A549 (cell line): ENCODE data around the gene NCOA1. TPM values are rescaled to one million over a fixed set of nuclear protein-coding genes. Genes with fewer than 3 reads are reported as not detected.

ENCODE experiments used
- ATAC-seq, 2 experiments: fragments of 200-7000 bp in 1 of 2; fragments of >200 bp in 1 of 2; cut with Nextera tagmentation in 1 of 2; cut with Tn5 transposase in 1 of 2; 3 replicates each; pipeline versions ENCODE4 v1.8.0 to v1.9.1; 2018 to 2020; ENCODE audit warnings: mild to moderate bottlenecking in 1 of 2, moderate library complexity in 1 of 2
- CTCF ChIA-PET: fragments of 300-600 bp; sonication (Branson Sonifier 250); formaldehyde crosslinking; extraction: SDS; loops from one replicate; lab custom pipeline; 2021; ENCODE audit warnings: antibody characterized with exemption, inconsistent platforms; lab: Yijun Ruan, JAX
- POLR2A ChIA-PET: fragments of 350-600 bp; formaldehyde crosslinking; extraction: SDS; loops from one replicate; lab custom pipeline; 2021; ENCODE audit warnings: antibody characterized with exemption, inconsistent platforms; lab: Yijun Ruan, JAX
- DNase-seq, 2 experiments: peaks; one replicate each; pipeline versions ENCODE4 v3.0.0 to v3.0.0-alpha.2; 2011 to 2016; ENCODE audit warnings: low read depth in 1 of 2, low spot score in 1 of 2
- FAIRE-seq: peaks from 2 replicates; lab custom pipeline; 2011; peaks lifted over from hg19 to GRCh38; lab: Jason Lieb, UNC
- H3K27ac ChIP-seq, 2 experiments: fragments of >200 bp; sonication (Bioruptor Twin); formaldehyde crosslinking; 3 replicates each; pipeline ENCODE4 v1.5.1; 2016 to 2017
- H3K4me1 ChIP-seq: fragments of >200 bp; sonication (Bioruptor Twin); formaldehyde crosslinking; 3 replicates; pipeline ENCODE4 v1.6.1; 2016
- H3K4me2 ChIP-seq: fragments of >200 bp; sonication (Bioruptor Twin); formaldehyde crosslinking; 3 replicates; pipeline ENCODE4 v1.6.1; 2016
- H3K4me3 ChIP-seq: fragments of >200 bp; sonication (Bioruptor Twin); formaldehyde crosslinking; 3 replicates; pipeline ENCODE4 v1.5.1; 2016
- H3K9me3 ChIP-seq: fragments of >200 bp; sonication (Bioruptor Twin); formaldehyde crosslinking; 3 replicates; pipeline ENCODE4 v1.6.1; 2016
- CBX8 ChIP-seq: fragments of 200-600 bp; sonication (generic); IDR thresholded peaks from 2 replicates; pipeline ENCODE4 v1.6.1; 2016
- EHF ChIP-seq: fragments of 250-450 bp; sonication (Bioruptor Pico); IDR thresholded peaks from 2 replicates; pipeline ENCODE4 v1.5.0; 2020; ENCODE audit warnings: mild to moderate bottlenecking
- EP300 ChIP-seq, 2 experiments: fragments of >200 bp; sonication (Bioruptor Twin); formaldehyde crosslinking; IDR thresholded peaks; 2 replicates in 1 of 2; 3 replicates in 1 of 2; pipeline ENCODE4 v1.6.1; 2016 to 2017
- ESRRA ChIP-seq: fragments of 150-350 bp; IDR thresholded peaks from 2 replicates; pipeline ENCODE4 v1.6.1; 2014; ENCODE audit warnings: mild to moderate bottlenecking, low read length, borderline replicate concordance
- FOXS1 ChIP-seq: fragments of 250-450 bp; sonication (Bioruptor Pico); IDR thresholded peaks from 2 replicates; pipeline ENCODE4 v1.5.0; 2020; ENCODE audit warnings: mild to moderate bottlenecking, moderate library complexity
- HOXA7 ChIP-seq: fragments of 250-450 bp; sonication (Bioruptor Pico); IDR thresholded peaks from 2 replicates; pipeline ENCODE4 v1.5.0; 2020; ENCODE audit warnings: mild to moderate bottlenecking, moderate library complexity
- KDM5A ChIP-seq: fragments of 200-600 bp; sonication (generic); IDR thresholded peaks from 2 replicates; pipeline ENCODE4 v1.6.1; 2016; ENCODE audit warnings: antibody characterized with exemption, mild to moderate bottlenecking
- MYC ChIP-seq: IDR thresholded peaks from 2 replicates; pipeline ENCODE4 v1.6.1; 2012; ENCODE audit warnings: mild to moderate bottlenecking, inconsistent platforms, low read length, improper control_type of control experiment, borderline replicate concordance
- NFE2L2 ChIP-seq: fragments of 150-350 bp; conservative IDR thresholded peaks from 2 replicates; pipeline ENCODE4 v1.6.1; 2014; ENCODE audit warnings: low read length
- NPAS2 ChIP-seq: fragments of 250-450 bp; sonication (Bioruptor Pico); IDR thresholded peaks from 2 replicates; pipeline ENCODE4 v1.8.0; 2022; ENCODE audit warnings: mild to moderate bottlenecking, moderate library complexity, borderline replicate concordance
- PHF8 ChIP-seq: fragments of 200-600 bp; sonication (generic); IDR thresholded peaks from 2 replicates; pipeline ENCODE4 v1.6.1; 2016; ENCODE audit warnings: low read depth, mild to moderate bottlenecking, antibody characterized with exemption, moderate library complexity, borderline replicate concordance
- POLR2AphosphoS2 ChIP-seq: conservative IDR thresholded peaks from 2 replicates; pipeline ENCODE4 v1.6.1; 2012; ENCODE audit warnings: low read length, improper control_type of control experiment, inconsistent platforms
- RAD21 ChIP-seq, 2 experiments: fragments of >200 bp in 1 of 2; sonication (Bioruptor Twin) in 1 of 2; formaldehyde crosslinking in 1 of 2; IDR thresholded peaks in 1 of 2; conservative IDR thresholded peaks in 1 of 2; 2 replicates in 1 of 2; 3 replicates in 1 of 2; pipeline ENCODE4 v1.6.1; 2012 to 2018; ENCODE audit warnings: inconsistent platforms in 1 of 2
- RNF2 ChIP-seq: fragments of 200-600 bp; sonication (generic); IDR thresholded peaks from 2 replicates; pipeline ENCODE4 v1.6.1; 2016; ENCODE audit warnings: low read depth, mild to moderate bottlenecking, antibody characterized with exemption, moderate library complexity, borderline replicate concordance
- TP53 ChIP-seq: fragments of 250-450 bp; sonication (Bioruptor Pico); IDR thresholded peaks from 2 replicates; pipeline ENCODE4 v1.5.0; 2021; ENCODE audit warnings: mild to moderate bottlenecking, moderate library complexity
- ZC3H11A ChIP-seq: fragments of 450-650 bp; IDR thresholded peaks from 2 replicates; pipeline ENCODE4 v1.6.1; 2014; ENCODE audit warnings: antibody characterized with exemption, mild to moderate bottlenecking
- ZFP36 ChIP-seq: fragments of 450-650 bp; IDR thresholded peaks from 2 replicates; pipeline ENCODE4 v1.6.1; 2014; ENCODE audit warnings: borderline replicate concordance; ENCODE audit not compliant: partially characterized antibody
- WGBS: methylation state at CpG from one replicate; pipeline ENCODE4 v1.1.6; 2017; ENCODE audit errors: missing lambda C conversion rate; 5-methylcytosine and 5-hydroxymethylcytosine counted together
- polyA plus RNA-seq, 4 experiments: library from polyadenylated mRNA; depleted of rRNA in 3 of 4; stranded (reverse); fragments of >200 nt; fragmentation: RNase III in 1 of 4; extraction: RNeasy Plus Mini Kit Qiagen cat#74134 plus additional on column Dnase treatment in 1 of 4; gene quantifications; 2 replicates in 3 of 4; 3 replicates in 1 of 4; pipeline ENCODE4 v1.2.3, GENCODE V29; 2011 to 2017
- TF ChIP-seq, protein P1 (sequence below): fragments of 450-650 bp; IDR thresholded peaks from 2 replicates; pipeline ENCODE4 v1.6.1; 2014; ENCODE audit warnings: antibody characterized with exemption
- TF ChIP-seq, protein P2 (sequence below): IDR thresholded peaks from 2 replicates; pipeline ENCODE4 v1.6.1; 2012; ENCODE audit warnings: low read depth, borderline replicate concordance
- TF ChIP-seq, protein P3 (sequence below): fragments of 200-600 bp; sonication (generic); IDR thresholded peaks from 2 replicates; pipeline ENCODE4 v1.6.1; 2016; ENCODE audit warnings: antibody characterized with exemption, mild to moderate bottlenecking, moderate library complexity
- TF ChIP-seq, protein P4 (sequence below): fragments of 150-350 bp; IDR thresholded peaks from 2 replicates; pipeline ENCODE4 v1.6.1; 2014; ENCODE audit warnings: low read depth, mild to moderate bottlenecking, low read length
- TF ChIP-seq, protein P5 (sequence below): fragments of 250-450 bp; sonication (Bioruptor Pico); IDR thresholded peaks from 2 replicates; pipeline ENCODE4 v1.5.0; 2020; ENCODE audit warnings: low read depth, mild to moderate bottlenecking, moderate library complexity

Gene NCOA1
- polyA plus RNA-seq, 2 of the 4 experiments (the other 2 are of a cell fraction) = 7.6 to 29.9 TPM

DNA sequence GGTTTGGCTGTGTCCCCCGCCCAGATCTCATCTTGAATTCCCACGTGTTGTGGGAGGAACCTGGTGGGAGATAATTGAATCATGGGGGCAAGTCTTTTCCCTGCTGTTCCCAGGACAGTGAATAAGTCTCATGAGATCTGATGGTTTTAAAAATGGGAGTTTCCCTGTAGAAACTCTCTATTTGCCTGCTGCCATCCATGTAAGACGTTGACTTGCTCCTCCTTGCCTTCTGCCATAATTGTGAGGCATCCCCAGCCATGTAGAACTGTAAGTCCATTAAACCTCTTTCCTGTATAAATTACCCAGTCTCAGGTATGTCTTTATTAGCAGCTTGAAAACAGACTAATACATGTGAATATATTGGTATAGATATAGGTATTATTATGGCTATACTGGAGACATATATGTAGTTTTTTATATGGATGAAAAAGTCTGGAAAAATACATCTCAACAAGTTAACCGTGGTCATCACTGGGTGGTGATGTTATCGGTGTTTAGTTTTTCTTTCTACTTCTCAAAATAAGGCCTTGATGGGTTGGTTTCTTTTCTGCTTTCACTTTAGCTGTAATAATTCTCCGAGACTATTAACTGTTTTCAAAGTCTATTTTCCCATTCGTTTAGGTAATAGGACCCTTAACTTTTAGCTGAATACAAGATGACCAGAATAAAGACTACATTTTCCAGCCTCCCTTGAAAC lies 39.1 kb upstream of the NCOA1 start:
- H3K4me1 ChIP-seq = peaks cover 8% of the 10 kb centered on the region
- FAIRE-seq (no peak), DNase-seq (no peak), ATAC-seq (no peak)
- H3K4me2 ChIP-seq = no peak overlapping the region
- H3K4me3 ChIP-seq = no peak overlapping the region
- H3K27ac ChIP-seq = no peak overlapping the region
- ChIA-PET CTCF (interaction anchor here (1.1 to 2.3 kb wide), 2 partner anchors 375 to 376 kb away, joined by 4 to 6 read pairs; no protein-coding TSS in a partner anchor), POLR2A (no interaction called here)
- 45% methylated on average over 7 of the region's 7 CpGs for whole genome bisulfite sequencing
- H3K9me3 ChIP-seq = peaks cover 26% of the 10 kb centered on the region
- TF ChIP-seq, protein P1, sequence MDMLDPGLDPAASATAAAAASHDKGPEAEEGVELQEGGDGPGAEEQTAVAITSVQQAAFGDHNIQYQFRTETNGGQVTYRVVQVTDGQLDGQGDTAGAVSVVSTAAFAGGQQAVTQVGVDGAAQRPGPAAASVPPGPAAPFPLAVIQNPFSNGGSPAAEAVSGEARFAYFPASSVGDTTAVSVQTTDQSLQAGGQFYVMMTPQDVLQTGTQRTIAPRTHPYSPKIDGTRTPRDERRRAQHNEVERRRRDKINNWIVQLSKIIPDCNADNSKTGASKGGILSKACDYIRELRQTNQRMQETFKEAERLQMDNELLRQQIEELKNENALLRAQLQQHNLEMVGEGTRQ = no peak
- TF ChIP-seq TP53 (CRISPR knock-in tag) (no peak), ZC3H11A (no peak), HOXA7 (no peak), RAD21 (conservative IDR thresholded peaks at IDR 0.05 in 1 of 2, IDR thresholded peaks at IDR 0.05 in 1 of 2) (no peak), FOXS1 (CRISPR knock-in tag) (no peak), RNF2 (no peak), EP300 (IDR thresholded peaks at IDR 0.05) (no peak), NFE2L2 (no peak), ZFP36 (no peak), PHF8 (no peak), MYC (no peak), KDM5A (no peak), ESRRA (no peak), POLR2AphosphoS2 (no peak)
- TF ChIP-seq, protein P2, sequence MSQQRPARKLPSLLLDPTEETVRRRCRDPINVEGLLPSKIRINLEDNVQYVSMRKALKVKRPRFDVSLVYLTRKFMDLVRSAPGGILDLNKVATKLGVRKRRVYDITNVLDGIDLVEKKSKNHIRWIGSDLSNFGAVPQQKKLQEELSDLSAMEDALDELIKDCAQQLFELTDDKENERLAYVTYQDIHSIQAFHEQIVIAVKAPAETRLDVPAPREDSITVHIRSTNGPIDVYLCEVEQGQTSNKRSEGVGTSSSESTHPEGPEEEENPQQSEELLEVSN = no peak
- TF ChIP-seq, protein P3, sequence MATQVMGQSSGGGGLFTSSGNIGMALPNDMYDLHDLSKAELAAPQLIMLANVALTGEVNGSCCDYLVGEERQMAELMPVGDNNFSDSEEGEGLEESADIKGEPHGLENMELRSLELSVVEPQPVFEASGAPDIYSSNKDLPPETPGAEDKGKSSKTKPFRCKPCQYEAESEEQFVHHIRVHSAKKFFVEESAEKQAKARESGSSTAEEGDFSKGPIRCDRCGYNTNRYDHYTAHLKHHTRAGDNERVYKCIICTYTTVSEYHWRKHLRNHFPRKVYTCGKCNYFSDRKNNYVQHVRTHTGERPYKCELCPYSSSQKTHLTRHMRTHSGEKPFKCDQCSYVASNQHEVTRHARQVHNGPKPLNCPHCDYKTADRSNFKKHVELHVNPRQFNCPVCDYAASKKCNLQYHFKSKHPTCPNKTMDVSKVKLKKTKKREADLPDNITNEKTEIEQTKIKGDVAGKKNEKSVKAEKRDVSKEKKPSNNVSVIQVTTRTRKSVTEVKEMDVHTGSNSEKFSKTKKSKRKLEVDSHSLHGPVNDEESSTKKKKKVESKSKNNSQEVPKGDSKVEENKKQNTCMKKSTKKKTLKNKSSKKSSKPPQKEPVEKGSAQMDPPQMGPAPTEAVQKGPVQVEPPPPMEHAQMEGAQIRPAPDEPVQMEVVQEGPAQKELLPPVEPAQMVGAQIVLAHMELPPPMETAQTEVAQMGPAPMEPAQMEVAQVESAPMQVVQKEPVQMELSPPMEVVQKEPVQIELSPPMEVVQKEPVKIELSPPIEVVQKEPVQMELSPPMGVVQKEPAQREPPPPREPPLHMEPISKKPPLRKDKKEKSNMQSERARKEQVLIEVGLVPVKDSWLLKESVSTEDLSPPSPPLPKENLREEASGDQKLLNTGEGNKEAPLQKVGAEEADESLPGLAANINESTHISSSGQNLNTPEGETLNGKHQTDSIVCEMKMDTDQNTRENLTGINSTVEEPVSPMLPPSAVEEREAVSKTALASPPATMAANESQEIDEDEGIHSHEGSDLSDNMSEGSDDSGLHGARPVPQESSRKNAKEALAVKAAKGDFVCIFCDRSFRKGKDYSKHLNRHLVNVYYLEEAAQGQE = no peak
- TF ChIP-seq, protein P4, sequence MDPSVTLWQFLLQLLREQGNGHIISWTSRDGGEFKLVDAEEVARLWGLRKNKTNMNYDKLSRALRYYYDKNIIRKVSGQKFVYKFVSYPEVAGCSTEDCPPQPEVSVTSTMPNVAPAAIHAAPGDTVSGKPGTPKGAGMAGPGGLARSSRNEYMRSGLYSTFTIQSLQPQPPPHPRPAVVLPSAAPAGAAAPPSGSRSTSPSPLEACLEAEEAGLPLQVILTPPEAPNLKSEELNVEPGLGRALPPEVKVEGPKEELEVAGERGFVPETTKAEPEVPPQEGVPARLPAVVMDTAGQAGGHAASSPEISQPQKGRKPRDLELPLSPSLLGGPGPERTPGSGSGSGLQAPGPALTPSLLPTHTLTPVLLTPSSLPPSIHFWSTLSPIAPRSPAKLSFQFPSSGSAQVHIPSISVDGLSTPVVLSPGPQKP = no peak
- TF ChIP-seq, protein P5, sequence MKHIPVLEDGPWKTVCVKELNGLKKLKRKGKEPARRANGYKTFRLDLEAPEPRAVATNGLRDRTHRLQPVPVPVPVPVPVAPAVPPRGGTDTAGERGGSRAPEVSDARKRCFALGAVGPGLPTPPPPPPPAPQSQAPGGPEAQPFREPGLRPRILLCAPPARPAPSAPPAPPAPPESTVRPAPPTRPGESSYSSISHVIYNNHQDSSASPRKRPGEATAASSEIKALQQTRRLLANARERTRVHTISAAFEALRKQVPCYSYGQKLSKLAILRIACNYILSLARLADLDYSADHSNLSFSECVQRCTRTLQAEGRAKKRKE (CRISPR knock-in tag) = no peak

DNA sequence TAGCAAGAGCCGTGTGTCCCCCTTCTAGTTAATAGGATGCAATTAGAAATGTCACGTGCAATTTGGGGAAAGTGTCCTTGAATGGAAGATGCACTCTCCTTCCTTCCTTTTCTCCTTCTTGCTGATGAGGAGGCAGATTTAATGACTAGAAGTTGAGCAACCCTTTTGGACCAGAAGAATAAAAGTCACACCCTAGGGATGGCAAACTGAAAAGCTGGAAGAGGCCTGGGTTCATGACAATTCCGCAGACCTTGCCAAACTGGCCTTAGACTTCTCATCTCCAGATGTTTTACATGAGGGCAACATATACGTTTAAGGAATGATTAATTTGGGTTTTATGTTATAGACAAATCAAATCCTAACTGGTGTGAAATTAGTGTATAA lies 38.6 kb upstream of the NCOA1 start:
- ATAC-seq (no peak), DNase-seq (no peak), FAIRE-seq (no peak)
- POLR2A ChIA-PET = no interaction called here
- CTCF ChIA-PET = interaction anchor here (1.1 kb wide), 1 partner anchor 375 kb away, joined by 4 read pairs; no protein-coding TSS in a partner anchor
- H3K4me2 ChIP-seq = no peak overlapping the region
- H3K4me1 ChIP-seq = peaks cover 9% of the 10 kb centered on the region
- TF ChIP-seq, protein P1 = no peak
- TF ChIP-seq NPAS2 (no peak), CBX8 (no peak), EHF (CRISPR knock-in tag) (no peak), KDM5A (no peak)
- TF ChIP-seq, protein P4 = no peak
- WGBS = 64% methylated on average over 4 of the region's 4 CpGs
- H3K4me3 ChIP-seq = no peak overlapping the region
- peaks cover 26% of the 10 kb centered on the region for H3K9me3 ChIP-seq
- H3K27ac ChIP-seq = no peak overlapping the region
